GM21423 (cell line): ENCODE data around the gene CCN2.

Experiments used
- ATAC-seq: cut with Tn5 transposase; IDR thresholded peaks from one replicate; pipeline ENCODE4 v1.9.1; 2021; ENCODE audit warnings: mild to moderate bottlenecking, moderate library complexity; ENCODE audit not compliant: unreplicated experiment

The CCN2 gene

GRCh38 chr6:131950767-131951575, at the start of gene CCN2:
Gene CCN2 (minus strand): TSS chr6:131951372. CDS start chr6:131951172, 200 bp downstream.
- ATAC-seq: no peak

- no peak for ATAC-seq
Measured at GRCh38 chr6:132000296-132000695, 49.1 kb upstream of the CCN2 start.

- no peak for ATAC-seq
Measured at GRCh38 chr6:131999545-132000146, 48.5 kb upstream of the CCN2 start.

- ATAC-seq: no peak
Measured at GRCh38 chr6:131998255-131998982, 47.2 kb upstream of the CCN2 start.

GRCh38 chr6:131997429-131998153, 46.4 kb upstream of the CCN2 start:
- ATAC-seq: no peak

GRCh38 chr6:131995917-131996316, 44.7 kb upstream of the CCN2 start:
- no peak for ATAC-seq

- ATAC-seq: no peak
Measured at GRCh38 chr6:131992557-131992956, 41.4 kb upstream of the CCN2 start.

- ATAC-seq: no peak
Measured at GRCh38 chr6:131989036-131989435, 37.9 kb upstream of the CCN2 start.

GRCh38 chr6:131982740-131983259, 31.6 kb upstream of the CCN2 start:
- ATAC-seq: no peak

- no peak for ATAC-seq
Measured at GRCh38 chr6:131981624-131981978, 30.4 kb upstream of the CCN2 start.

GRCh38 chr6:131980791-131981623, 29.8 kb upstream of the CCN2 start:
- ATAC-seq: no peak

- no peak for ATAC-seq
Measured at GRCh38 chr6:131980338-131980790, 29.2 kb upstream of the CCN2 start.

GRCh38 chr6:131979515-131980337, 28.6 kb upstream of the CCN2 start:
- no peak for ATAC-seq

- no peak for ATAC-seq
Measured at GRCh38 chr6:131978522-131978921, 27.4 kb upstream of the CCN2 start.

GRCh38 chr6:131976545-131977061, 25.4 kb upstream of the CCN2 start:
- no peak for ATAC-seq

GRCh38 chr6:131972741-131973140, 21.6 kb upstream of the CCN2 start:
- no peak for ATAC-seq

GRCh38 chr6:131970076-131970859, 19.1 kb upstream of the CCN2 start:
- ATAC-seq: no peak

- ATAC-seq: no peak
Measured at GRCh38 chr6:131968656-131969055, 17.5 kb upstream of the CCN2 start.
